ENCODE measurements around the gene ZNF177.
"Not testable (repeated sequence)": the region's sequence is repeated elsewhere in the genome, so short reads cannot be mapped to it uniquely, and the experiment has no call there.

ZNF177 gene

DNA sequence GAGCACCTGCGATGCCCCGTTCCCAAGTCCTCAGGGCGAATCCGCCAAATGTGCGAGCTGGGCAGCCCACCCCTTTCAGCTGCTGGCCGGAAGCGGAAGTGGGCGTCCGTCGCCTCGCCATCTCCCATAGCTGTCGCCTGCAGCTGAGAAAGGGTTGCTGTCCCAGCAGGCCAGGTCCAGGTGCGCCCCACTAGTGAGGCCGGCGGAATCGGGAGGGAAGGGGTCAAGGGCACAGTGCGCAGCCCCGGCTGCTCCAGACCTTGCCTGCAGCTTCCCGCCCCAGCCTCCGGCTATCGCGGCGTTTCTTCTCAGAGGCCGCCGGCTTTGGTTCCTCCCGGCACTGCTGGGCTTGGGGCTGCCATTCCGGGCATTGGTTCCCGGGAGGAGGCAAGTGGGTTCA, at the start of gene ZNF177:
Gene ZNF177, plus strand, starts transcription at position 109 of the 400 bp plus-strand sequence. CDS start 15,299 bp downstream, outside the sequence.
- DNase-seq (ENCODE audit: low read depth), result peak; percentile 28

GRCh38 chr19:9313756-9314155, 49.1 kb upstream of the ZNF177 start:
- no peak for DNase-seq (ENCODE audit: low read depth)

DNA sequence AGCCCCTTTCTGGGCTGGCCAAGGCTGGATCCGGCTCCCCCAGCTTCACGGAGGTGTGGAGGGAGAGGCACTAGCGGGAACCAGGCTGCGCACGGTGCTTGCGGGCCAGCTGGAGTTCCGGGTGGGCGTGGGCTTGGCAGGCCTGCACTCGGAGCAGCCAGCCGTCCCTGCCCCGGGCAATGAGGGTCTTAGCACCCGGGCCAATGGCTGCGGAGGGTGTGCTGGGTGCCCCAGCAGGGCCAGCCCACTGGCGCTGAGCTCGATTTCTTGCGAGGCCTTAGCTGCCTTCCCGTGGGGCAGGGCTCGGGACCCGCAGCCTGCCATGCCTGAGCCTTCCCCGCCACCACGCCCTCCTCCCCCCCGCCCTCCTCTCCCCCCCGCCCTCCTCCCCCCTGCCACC, 41.5 kb upstream of the ZNF177 start:
- no peak for DNase-seq (ENCODE audit: low read depth)

GRCh38 chr19:9321756-9322155, 41.1 kb upstream of the ZNF177 start:
- DNase-seq (ENCODE audit: low read depth), result not testable (repeated sequence)

DNA sequence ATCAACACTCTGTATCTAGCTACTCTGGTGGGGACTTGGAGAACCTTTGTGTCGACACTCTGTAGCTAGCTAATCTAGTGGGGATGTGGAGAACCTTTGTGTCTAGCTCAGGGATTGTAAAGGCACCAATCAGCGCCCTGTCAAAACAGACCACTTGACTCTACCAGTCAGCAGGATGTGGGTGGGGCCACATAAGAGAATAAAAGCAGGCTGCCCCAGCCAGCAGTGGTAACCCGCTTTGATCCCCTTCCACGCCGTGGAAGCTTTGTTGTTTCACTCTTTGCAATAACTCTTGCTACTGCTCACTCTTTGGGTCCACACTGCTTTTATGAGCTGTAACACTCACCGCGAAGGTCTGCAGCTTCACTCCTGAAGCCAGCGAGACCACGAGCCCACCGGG, 40.6 kb upstream of the ZNF177 start:
- DNase-seq (ENCODE audit: low read depth), result not testable (repeated sequence)

DNA sequence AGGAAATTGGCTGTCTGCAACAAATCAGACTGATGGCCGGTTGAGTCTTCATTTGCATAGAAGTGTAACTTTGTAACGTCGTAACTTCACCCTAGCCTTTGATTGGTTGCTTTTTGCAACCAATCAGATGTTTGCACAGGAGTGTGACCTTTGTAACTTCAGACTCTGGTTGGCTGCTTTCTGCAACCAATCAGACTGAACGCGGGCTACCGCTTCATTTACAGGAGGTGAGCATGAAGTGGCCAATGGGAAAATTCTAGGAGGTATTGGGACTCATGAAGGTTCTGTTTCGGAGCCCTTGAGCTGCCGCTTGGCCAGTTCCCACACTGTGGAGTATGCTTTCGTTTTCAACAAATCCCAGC, 39.3 kb upstream of the ZNF177 start:
- peak; percentile 92 for DNase-seq (ENCODE audit: low read depth)

- peak; percentile 96 for DNase-seq (ENCODE audit: low read depth)
These were observed 38.8 kb upstream of the ZNF177 start, which contains the start of gene ZNF559 for GRCh38 chr19:9323919-9324583. Gene ZNF559 (plus strand): TSS chr19:9324179. CDS start chr19:9338550, 14,371 bp downstream.

DNA sequence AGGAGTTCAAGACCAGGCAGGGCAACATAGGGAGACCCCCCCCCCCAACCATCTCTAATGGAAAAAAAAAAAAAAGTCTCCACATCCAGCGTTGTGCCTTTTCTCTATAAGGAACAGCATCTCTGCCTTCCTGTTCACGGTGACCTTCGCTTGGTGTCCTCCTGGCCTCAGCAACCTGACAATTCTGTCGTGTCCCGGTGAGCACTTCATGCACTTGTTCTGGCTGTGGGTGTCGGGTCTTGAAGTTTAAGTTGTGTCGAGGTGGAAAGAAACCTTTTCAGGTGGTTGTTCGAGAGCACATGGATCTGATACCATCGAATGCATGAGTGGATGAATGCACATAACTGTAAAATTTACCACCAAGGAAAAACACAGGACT, 38.2 kb upstream of the ZNF177 start:
- DNase-seq (ENCODE audit: low read depth), result no peak

DNA sequence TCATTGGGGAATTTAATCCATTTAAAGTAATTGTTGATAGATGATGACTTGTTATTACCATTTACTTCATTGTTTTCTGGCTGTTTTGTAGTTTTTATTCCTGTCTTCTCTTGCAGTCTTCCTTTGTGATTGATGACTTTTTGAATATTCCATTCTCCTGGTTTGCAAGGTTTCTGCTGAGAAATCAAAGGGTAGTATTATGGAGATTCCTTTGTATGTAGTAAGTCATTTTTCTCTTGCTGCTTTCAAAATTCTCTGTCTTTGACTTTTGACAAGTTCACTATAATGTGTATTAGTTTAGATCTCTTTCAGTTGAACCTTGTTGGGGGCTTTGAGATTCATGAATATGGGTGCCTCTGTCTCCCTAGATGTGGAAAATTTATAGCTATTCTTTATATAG, 32.8 kb upstream of the ZNF177 start:
- no peak for DNase-seq (ENCODE audit: low read depth)

GRCh38 chr19:9342610-9343304, 20.1 kb upstream of the ZNF177 start:
- no peak for DNase-seq (ENCODE audit: low read depth)

GRCh38 chr19:9345005-9345404, 17.8 kb upstream of the ZNF177 start:
- DNase-seq (ENCODE audit: low read depth), result no peak

DNA sequence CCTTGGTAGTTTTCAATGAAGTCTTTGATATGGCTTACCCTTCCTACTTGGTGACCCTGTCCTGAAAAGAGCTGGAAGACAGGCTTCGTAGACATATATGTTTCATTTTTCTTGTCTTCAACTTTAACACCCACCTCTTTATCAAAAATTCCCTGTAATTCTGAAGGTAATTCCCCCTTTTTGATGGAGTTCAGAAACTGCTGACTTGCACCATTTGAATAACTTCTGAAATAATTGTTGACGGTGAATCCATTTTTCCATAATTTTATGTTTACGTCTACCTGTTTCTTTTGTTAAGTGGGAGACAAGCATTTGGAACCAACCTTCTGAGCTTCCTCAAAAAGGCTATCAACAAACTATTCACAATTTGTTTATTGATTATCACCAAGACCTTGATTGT, 14.6 kb upstream of the ZNF177 start:
- no peak for DNase-seq (ENCODE audit: low read depth)

DNA sequence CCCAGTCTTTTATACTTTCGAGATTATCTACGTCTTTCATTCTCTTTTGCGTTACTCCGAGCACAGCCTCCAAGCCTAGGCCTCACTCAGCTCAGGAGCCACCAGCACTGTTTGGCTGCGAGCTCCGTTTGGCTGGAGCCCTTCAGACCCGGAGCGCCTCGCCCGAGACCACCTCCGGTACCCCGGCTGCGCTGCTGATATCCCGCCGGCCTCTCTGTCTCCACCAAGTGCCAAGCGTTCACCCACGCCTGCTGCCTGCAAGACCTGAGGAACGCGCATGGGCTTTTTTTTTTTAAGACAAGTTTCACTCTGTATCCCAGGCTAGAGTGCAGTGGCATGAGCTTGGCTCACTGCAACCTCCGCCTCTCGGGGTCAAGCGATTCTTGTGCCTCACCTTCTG, 14.1 kb upstream of the ZNF177 start:
- DNase-seq (ENCODE audit: low read depth), result no peak

GRCh38 chr19:9352505-9352904, 10.3 kb upstream of the ZNF177 start:
- DNase-seq (ENCODE audit: low read depth), result no peak

GRCh38 chr19:9353011-9353410, 9.8 kb upstream of the ZNF177 start:
- no peak for DNase-seq (ENCODE audit: low read depth)

DNA sequence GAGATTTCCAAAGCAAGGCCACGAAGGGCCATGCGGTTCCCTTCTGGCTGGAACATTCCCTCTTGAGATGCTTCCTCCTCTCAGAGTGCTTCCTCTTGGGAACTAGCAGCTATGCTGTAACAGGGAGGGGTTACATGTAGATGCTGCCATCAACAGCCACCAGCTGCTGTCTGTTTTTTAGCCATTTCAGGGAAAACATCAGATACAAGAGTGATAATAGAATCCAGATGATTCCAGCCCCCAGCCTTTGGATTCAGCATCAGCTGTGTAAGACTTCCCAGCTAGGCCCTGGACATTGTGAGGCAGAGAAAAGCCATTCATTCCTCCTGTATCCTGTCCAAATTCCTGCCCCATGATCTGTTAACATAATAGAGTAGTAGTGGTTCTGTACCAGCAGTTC, 8.2 kb upstream of the ZNF177 start:
- DNase-seq (ENCODE audit: low read depth), result no peak

- no peak for DNase-seq (ENCODE audit: low read depth)
These were observed 8.2 kb downstream of the ZNF177 start for GRCh38 chr19:9370738-9371619.

- DNase-seq (ENCODE audit: low read depth), result peak; percentile 1
These were observed 18.6 kb downstream of the ZNF177 start for GRCh38 chr19:9381361-9381785.

- peak; percentile 94 for DNase-seq (ENCODE audit: low read depth)
These were observed 44.1 kb downstream of the ZNF177 start for GRCh38 chr19:9406798-9407352.

DNA sequence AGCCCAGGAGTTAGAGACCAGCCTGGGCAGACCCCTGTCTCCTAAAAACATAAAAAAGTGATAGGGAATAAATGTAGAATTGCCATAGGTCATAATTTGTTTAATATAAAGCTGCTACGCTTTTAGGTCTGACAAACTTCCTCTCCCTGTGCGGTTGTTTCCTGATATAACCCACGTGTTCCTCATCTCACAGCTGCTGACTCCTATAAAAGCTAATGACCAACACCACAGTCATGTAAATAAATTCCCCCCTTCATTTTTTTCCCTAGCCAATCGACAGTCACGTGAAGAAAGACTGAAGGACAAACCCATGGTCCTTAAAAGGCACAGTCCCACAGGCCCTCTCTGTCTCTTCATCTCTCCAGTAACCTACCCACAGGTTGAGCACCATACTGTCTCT, 45.0 kb downstream of the ZNF177 start:
- no peak for DNase-seq (ENCODE audit: low read depth)

DNA sequence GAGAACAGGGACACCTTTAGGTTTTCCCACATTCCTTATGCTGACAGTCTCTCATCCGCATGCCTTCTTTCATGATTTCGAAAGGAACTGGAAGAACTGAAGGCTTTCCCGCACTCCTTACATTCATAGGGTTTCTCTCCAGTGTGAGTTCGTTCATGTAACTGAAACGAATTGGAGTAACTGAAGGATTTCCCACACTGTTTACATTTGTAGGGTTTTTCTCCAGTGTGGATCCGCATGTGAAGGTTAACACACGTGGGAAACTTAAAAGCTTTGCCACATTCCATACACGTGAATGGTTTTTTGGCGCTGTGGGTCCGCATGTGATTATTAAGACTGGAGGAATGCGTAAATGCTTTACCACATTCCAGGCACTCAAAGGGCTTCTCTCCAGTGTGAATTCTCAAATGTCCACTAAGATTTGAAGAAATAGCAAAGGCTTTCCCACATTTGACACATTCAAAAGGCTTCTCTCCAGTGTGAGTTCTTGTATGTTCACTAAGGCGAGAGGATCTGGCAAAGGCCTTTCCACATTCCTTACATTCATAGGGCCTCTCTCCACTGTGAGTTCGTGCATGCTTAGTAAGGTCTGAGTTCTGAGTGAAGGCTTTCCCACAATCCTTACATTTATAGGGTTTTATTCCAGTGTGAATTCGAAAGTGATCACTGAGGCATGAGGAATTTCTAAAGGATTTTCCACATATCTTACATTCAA, 50.6 kb downstream of the ZNF177 start:
- no peak for DNase-seq (ENCODE audit: low read depth)

DNA sequence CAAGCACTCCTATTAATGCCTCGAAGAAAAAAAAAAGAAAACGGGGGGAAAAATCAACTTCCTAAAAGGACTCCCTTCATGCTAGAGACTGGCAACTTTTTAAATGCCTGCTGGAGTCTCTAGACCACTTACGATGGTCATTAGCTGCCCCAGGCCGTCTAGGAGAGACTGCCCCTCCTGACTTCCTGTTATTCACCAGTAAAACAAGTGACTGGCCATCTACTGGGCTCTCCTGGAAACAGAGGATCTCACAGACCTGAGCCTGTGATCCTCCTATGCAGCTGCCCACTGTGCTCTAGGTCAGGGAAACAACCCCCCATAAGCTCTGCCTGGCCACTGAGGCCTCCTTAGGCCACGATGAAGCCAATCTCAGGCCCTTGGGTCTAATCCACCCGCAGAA, 65.1 kb downstream of the ZNF177 start:
- DNase-seq (ENCODE audit: low read depth), result no peak
